ENCODE measurements around the gene ATP2B2.

ATP2B2 gene

GRCh38 chr3:10447110-10447509, 58.3 kb downstream of the ATP2B2 start:
- no peak for DNase-seq

- DNase-seq: no peak
Observed at GRCh38 chr3:10445561-10446175, 59.7 kb downstream of the ATP2B2 start.

- no peak for DNase-seq
Observed at GRCh38 chr3:10444511-10444910, 60.9 kb downstream of the ATP2B2 start.

- no peak for DNase-seq
Observed at GRCh38 chr3:10444110-10444429, 61.3 kb downstream of the ATP2B2 start.

- DNase-seq: no peak
Observed at GRCh38 chr3:10443272-10444109, 61.9 kb downstream of the ATP2B2 start.

- DNase-seq: no peak
Observed at GRCh38 chr3:10442151-10442795, 63.1 kb downstream of the ATP2B2 start.

GRCh38 chr3:10440684-10441083, 64.7 kb downstream of the ATP2B2 start:
- no peak for DNase-seq

- no peak for DNase-seq
Observed at GRCh38 chr3:10438902-10439610, 66.3 kb downstream of the ATP2B2 start.

- no peak for DNase-seq
Observed at GRCh38 chr3:10437995-10438901, 67.1 kb downstream of the ATP2B2 start.

GRCh38 chr3:10437272-10437994, 68.0 kb downstream of the ATP2B2 start:
- DNase-seq: no peak

GRCh38 chr3:10435850-10436249, 69.5 kb downstream of the ATP2B2 start:
- DNase-seq: no peak

- DNase-seq: no peak
Observed at GRCh38 chr3:10434938-10435336, 70.4 kb downstream of the ATP2B2 start.

- no peak for DNase-seq
Observed at GRCh38 chr3:10434144-10434937, 71.0 kb downstream of the ATP2B2 start.

GRCh38 chr3:10432931-10433330, 72.5 kb downstream of the ATP2B2 start:
- no peak for DNase-seq

GRCh38 chr3:10432156-10432845, 73.1 kb downstream of the ATP2B2 start:
- no peak for DNase-seq

- DNase-seq: no peak
Observed at GRCh38 chr3:10430805-10431204, 74.6 kb downstream of the ATP2B2 start.

GRCh38 chr3:10428406-10429091, 76.8 kb downstream of the ATP2B2 start:
- no peak for DNase-seq

GRCh38 chr3:10426346-10427220, 78.8 kb downstream of the ATP2B2 start:
- no peak for DNase-seq
